ENCODE measurements around the gene VIPR2. TPM values are rescaled to one million over a fixed set of nuclear protein-coding genes. Genes with fewer than 3 reads are reported as not detected.
A peak's percentile ranks its signal among the peaks of the same experiment; 100 is the strongest.
"Not testable (repeated sequence)": the region's sequence is repeated elsewhere in the genome, so short reads cannot be mapped to it uniquely, and the experiment has no call there.

The VIPR2 gene
- total and polyA plus RNA-seq, 11 donors: 3.3 to 27.0 (median 18.5) TPM

- Histone ChIP-seq H3K27me3 (no peaks in the 10 kb centered on the region), H3K4me1 (peaks cover 0 to 37% (median 12%) of the 10 kb centered on the region in 12 donors), H3K9me3 (no peaks in the 10 kb centered on the region), H3K36me3 (peaks cover 0 to 2% (median 0%) of the 10 kb centered on the region in 9 donors), H3K4me3 (no peak overlapping the region), H3K27ac (peak overlapping the region in 10 of 12 donors; percentile 1 to 79 (median 68))
- peak in 2 of 4 donors; percentile 6 to 14 for ATAC-seq
- no peak for TF ChIP-seq POLR2A (IDR thresholded peaks at IDR 0.05)
- TF ChIP-seq, protein P1, sequence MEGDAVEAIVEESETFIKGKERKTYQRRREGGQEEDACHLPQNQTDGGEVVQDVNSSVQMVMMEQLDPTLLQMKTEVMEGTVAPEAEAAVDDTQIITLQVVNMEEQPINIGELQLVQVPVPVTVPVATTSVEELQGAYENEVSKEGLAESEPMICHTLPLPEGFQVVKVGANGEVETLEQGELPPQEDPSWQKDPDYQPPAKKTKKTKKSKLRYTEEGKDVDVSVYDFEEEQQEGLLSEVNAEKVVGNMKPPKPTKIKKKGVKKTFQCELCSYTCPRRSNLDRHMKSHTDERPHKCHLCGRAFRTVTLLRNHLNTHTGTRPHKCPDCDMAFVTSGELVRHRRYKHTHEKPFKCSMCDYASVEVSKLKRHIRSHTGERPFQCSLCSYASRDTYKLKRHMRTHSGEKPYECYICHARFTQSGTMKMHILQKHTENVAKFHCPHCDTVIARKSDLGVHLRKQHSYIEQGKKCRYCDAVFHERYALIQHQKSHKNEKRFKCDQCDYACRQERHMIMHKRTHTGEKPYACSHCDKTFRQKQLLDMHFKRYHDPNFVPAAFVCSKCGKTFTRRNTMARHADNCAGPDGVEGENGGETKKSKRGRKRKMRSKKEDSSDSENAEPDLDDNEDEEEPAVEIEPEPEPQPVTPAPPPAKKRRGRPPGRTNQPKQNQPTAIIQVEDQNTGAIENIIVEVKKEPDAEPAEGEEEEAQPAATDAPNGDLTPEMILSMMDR (IDR thresholded peaks at IDR 0.05): no peak
- 69 to 93% (median 79%) methylated on average over 1 to 2 of the region's 2 CpGs for WGBS, 4 donors
- peak in 1 of 5 donors; percentile 23 for DNase-seq
- intact Hi-C loops (cut with DNase I): no loop called here
Observed at GRCh38 chr7:159083698-159084068, 61.0 kb downstream of the VIPR2 start.

DNA sequence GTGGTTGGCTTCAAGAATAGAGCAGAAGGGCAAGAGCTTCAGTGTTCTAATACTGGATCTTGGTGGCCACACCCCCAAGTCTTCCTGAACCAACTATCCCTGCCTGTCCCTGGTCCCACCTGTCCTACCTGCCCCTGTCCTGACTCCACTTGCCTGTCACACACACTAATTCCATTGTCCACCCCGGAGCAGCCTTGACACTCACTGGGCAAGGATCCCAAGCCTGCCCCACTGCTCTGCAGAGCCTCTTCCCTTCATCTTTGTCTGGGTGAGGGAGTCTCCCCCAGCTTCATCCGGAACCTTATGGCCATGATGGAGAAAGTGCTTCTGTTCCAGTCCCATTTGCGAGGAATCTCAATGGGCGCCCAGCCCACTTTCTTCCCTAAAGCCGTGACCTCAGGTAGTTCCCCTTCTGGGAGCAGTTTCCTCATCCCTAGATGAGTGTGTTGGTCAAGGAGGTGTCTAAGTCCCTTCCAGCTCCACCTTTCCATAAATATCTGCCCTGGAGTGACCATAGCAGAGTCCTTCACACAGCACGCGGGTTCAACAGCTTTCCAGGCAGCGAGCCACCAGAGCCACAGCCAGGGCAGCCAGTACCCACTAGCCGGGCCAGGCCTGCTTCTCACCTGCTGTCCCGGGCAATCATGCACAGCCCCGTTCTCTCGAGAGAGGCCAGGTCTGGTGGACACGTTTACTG is 61.5 kb downstream of the VIPR2 start:
- TF ChIP-seq, protein P1 (IDR thresholded peaks at IDR 0.05): no peak
- no peak for TF ChIP-seq POLR2A (IDR thresholded peaks at IDR 0.05)
- H3K27me3 ChIP-seq: no peaks in the 10 kb centered on the region
- no peaks in the 10 kb centered on the region for H3K9me3 ChIP-seq
- intact Hi-C loops (cut with DNase I): no loop called here
- peak; percentile 49 to 73 (median 70) for ATAC-seq
- H3K4me3 ChIP-seq: no peak overlapping the region
- peaks cover 0 to 33% (median 12%) of the 10 kb centered on the region in 12 donors for H3K4me1 ChIP-seq
- WGBS, 4 donors: 63 to 75% (median 71%) methylated on average over 13 of the region's 13 CpGs
- H3K27ac ChIP-seq: peak overlapping the region in 10 of 12 donors; percentile 1 to 79 (median 68)
- H3K36me3 ChIP-seq: peaks cover 0 to 2% (median 0%) of the 10 kb centered on the region in 9 donors
- DNase-seq: peak in 3 of 5 donors; percentile 18 to 74 (median 61)

GRCh38 chr7:159082075-159082474 is 62.6 kb downstream of the VIPR2 start:
- H3K9me3 ChIP-seq; intact Hi-C loops (cut with DNase I); H3K27me3 ChIP-seq; ATAC-seq; DNase-seq; H3K4me3 ChIP-seq; H3K27ac ChIP-seq; H3K36me3 ChIP-seq: not testable (repeated sequence)
- WGBS, 4 donors: 63 to 97% (median 81%) methylated on average over 2 to 5 of the region's 5 CpGs
- peaks cover 0 to 33% (median 11%) of the 10 kb centered on the region in 12 donors for H3K4me1 ChIP-seq

GRCh38 chr7:159078911-159079270 is 65.8 kb downstream of the VIPR2 start:
- H3K36me3 ChIP-seq: no peaks in the 10 kb centered on the region
- DNase-seq: no peak
- no peak overlapping the region for H3K4me3 ChIP-seq
- intact Hi-C loops (cut with DNase I): no loop called here
- no peak overlapping the region for H3K27ac ChIP-seq
- no peaks in the 10 kb centered on the region for H3K27me3 ChIP-seq
- H3K4me1 ChIP-seq: peaks cover 0 to 31% (median 8%) of the 10 kb centered on the region in 12 donors
- TF ChIP-seq POLR2A (IDR thresholded peaks at IDR 0.05): no peak
- TF ChIP-seq, protein P1 (IDR thresholded peaks at IDR 0.05): no peak
- H3K9me3 ChIP-seq: no peaks in the 10 kb centered on the region
- WGBS, 4 donors: 92 to 97% (median 93%) methylated on average over 6 of the region's 6 CpGs
- no peak for ATAC-seq
